Kidney (tissue), 14 donors: Measurements from ENCODE around the gene ANKH. TPM values are rescaled to one million over a fixed set of nuclear protein-coding genes. Genes with fewer than 3 reads are reported as not detected.

ENCODE experiments used
- DNase-seq, 5 donors: peaks; one replicate each; pipeline ENCODE4 v3.0.0-alpha.2; 2013 to 2020
- FAIRE-seq: peaks from 2 replicates; lab custom pipeline; 2012; peaks lifted over from hg19 to GRCh38; lab: Jason Lieb, UNC
- H3K27ac ChIP-seq, 2 donors: one replicate each; pipeline ENCODE4 v1.7.0; 2013; ENCODE audit warnings: low read depth in 2 of 2, low read length in 2 of 2, inconsistent platforms in 1 of 2
- H3K27me3 ChIP-seq: one replicate; pipeline ENCODE4 v1.7.1; 2013; ENCODE audit warnings: low read length, inconsistent platforms; ENCODE audit not compliant: control insufficient read depth, insufficient read depth
- H3K36me3 ChIP-seq, 3 donors: one replicate each; pipeline versions ENCODE4 v1.7.0 to v1.7.1; 2013; ENCODE audit warnings: low read length in 3 of 3, control low read depth in 1 of 3, inconsistent platforms in 1 of 3; ENCODE audit not compliant: insufficient read depth in 3 of 3, control insufficient read depth in 2 of 3
- H3K4me1 ChIP-seq, 3 donors: one replicate each; pipeline versions ENCODE4 v1.7.0 to v1.7.1; 2013; ENCODE audit warnings: low read length in 3 of 3, inconsistent platforms in 1 of 3, low read depth in 1 of 3; ENCODE audit not compliant: control insufficient read depth in 2 of 3, insufficient read depth in 2 of 3
- H3K4me3 ChIP-seq, 3 donors: one replicate each; pipeline versions ENCODE4 v1.7.0 to v1.8.1; 2013; ENCODE audit warnings: low read length in 3 of 3, control low read depth in 1 of 3, inconsistent platforms in 1 of 3
- H3K9ac ChIP-seq, 3 donors: one replicate each; pipeline versions ENCODE4 v1.7.0 to v1.7.1; 2013; ENCODE audit warnings: low read length in 3 of 3, control low read depth in 1 of 3, inconsistent platforms in 1 of 3
- H3K9me3 ChIP-seq, 3 donors: one replicate each; pipeline versions ENCODE4 v1.7.0 to v1.7.1; 2013; ENCODE audit warnings: low read length in 3 of 3, control low read depth in 1 of 3, inconsistent platforms in 1 of 3; ENCODE audit not compliant: control insufficient read depth in 2 of 3, insufficient read depth in 1 of 3
- intact Hi-C: fragments of 100-400 bp; cut with DNase I; formaldehyde crosslinking; loops from one replicate; pipeline ENCODE4 v1.11.1; 2022
- polyA plus RNA-seq: library from polyadenylated mRNA; stranded (reverse); fragments of 350-450 nt; fragmentation: Illumina TruSeq; extraction: RNeasy Lipid Tissue Mini Kit (QIAGEN cat#74804); gene quantifications from one replicate; pipeline ENCODE4 v1.2.3, GENCODE V29; 2014; ENCODE audit warnings: low read depth, low replicate concordance; ENCODE audit not compliant: insufficient read depth
- total RNA-seq: library from RNA; stranded (reverse); fragmentation: NEBNext Ultra II Directional; extraction: Animal tissue kit (Norgen Biotek cat#: 25700); gene quantifications from one replicate; pipeline ENCODE4 v1.2.1, GENCODE V29; 2021
- TF ChIP-seq, protein P1 (sequence below): IDR thresholded peaks from 3 replicates; pipeline ENCODE4 v1.5.1; 2012; ENCODE audit warnings: mild to moderate bottlenecking, moderate library complexity, borderline replicate concordance; ENCODE audit not compliant: insufficient read depth; ENCODE audit errors: extremely low read depth
- donor health status: control.
- donor health status: control.
- donor health status: control.
- donor health status: control.
- donor health status: control.
- donor health status: DM: yes; HTN: yes; CAD: no.
- donor health status: Normal renal cell carcinoma (clear cell type).

Gene ANKH
- total and polyA plus RNA-seq, 2 donors from 2014 or later: 19.0 to 44.6 TPM

DNA sequence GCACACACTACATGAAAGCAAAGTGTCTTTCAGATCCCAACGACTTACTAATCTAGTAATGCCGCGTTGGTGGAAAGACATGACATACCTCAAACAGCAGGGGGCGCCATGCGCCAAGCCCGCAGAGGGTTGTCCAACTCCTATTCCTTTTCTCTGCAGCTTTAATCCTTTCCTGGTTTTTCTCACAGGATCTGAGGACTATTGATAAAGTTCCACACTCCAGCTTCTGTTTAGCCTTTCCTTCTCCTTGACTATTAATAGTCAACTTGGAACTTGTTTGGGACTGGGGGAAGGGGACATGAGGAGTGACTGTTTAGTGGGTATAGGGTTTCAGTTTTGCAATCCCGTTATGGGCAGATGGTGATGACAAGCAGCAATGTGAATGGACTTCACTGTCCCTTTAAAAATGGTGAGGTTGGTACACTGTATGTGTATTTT lies 144.1 kb downstream of the ANKH start:
- no peak overlapping the region for H3K27ac ChIP-seq
- FAIRE-seq: peak; percentile 86
- no peak overlapping the region for H3K4me3 ChIP-seq
- no peaks in the 10 kb centered on the region for H3K9me3 ChIP-seq
- TF ChIP-seq, protein P1, sequence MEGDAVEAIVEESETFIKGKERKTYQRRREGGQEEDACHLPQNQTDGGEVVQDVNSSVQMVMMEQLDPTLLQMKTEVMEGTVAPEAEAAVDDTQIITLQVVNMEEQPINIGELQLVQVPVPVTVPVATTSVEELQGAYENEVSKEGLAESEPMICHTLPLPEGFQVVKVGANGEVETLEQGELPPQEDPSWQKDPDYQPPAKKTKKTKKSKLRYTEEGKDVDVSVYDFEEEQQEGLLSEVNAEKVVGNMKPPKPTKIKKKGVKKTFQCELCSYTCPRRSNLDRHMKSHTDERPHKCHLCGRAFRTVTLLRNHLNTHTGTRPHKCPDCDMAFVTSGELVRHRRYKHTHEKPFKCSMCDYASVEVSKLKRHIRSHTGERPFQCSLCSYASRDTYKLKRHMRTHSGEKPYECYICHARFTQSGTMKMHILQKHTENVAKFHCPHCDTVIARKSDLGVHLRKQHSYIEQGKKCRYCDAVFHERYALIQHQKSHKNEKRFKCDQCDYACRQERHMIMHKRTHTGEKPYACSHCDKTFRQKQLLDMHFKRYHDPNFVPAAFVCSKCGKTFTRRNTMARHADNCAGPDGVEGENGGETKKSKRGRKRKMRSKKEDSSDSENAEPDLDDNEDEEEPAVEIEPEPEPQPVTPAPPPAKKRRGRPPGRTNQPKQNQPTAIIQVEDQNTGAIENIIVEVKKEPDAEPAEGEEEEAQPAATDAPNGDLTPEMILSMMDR: peak; percentile 92
- intact Hi-C loops: loop anchor here (5.0 kb wide), 1 partner anchor 280 kb away; no protein-coding TSS in a partner anchor
- peak; percentile 85 to 92 (median 89) for DNase-seq
- no peaks in the 10 kb centered on the region for H3K27me3 ChIP-seq
- no peak overlapping the region for H3K9ac ChIP-seq
- H3K36me3 ChIP-seq: no peaks in the 10 kb centered on the region
- peaks cover 0 to 6% (median 2%) of the 10 kb centered on the region in 3 donors for H3K4me1 ChIP-seq

DNA sequence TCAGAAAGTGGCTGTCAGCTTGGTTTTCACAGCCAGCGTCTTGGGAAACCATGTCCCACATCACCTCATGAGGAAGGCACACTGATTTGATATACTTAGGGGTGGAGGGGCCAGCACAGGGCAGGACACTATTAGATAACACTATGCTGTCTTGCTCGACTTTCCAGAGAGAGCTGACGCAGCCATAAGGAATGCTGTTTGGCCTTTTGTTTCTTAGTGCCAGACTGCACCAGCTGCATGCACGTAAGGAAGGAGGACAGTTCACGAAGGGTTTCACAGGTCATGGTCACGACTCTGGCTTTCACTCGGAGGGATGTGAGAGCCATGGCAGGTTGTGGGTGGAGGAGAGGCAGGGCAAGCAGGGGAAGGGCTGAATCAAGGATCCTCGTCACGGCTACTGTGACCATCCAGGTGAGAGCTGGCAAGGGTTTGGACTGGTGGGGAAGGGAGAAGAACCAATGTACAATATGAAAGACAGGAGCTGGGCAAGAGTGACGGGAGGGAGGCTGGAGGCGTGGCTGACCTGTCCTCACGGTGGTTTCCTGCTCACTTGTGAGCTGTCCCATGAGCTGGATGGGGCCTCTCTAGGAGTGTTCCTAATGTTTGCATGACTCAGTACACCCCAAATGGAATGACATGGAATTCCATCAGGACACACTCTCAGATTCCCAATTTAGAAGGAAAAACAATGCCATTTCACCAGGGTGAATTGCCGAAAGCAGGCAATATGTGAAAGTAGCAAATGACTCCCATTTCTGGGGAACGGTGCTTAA lies 145.3 kb downstream of the ANKH start:
- no peaks in the 10 kb centered on the region for H3K36me3 ChIP-seq
- H3K27me3 ChIP-seq: no peaks in the 10 kb centered on the region
- no peaks in the 10 kb centered on the region for H3K9me3 ChIP-seq
- H3K4me1 ChIP-seq: peaks cover 0 to 6% (median 2%) of the 10 kb centered on the region in 3 donors
- TF ChIP-seq, protein P1: no peak
- H3K9ac ChIP-seq: no peak overlapping the region
- intact Hi-C loops: loop anchor here (5.0 kb wide), 1 partner anchor 281 kb away; no protein-coding TSS in a partner anchor
- H3K4me3 ChIP-seq: no peak overlapping the region
- FAIRE-seq (no peak), DNase-seq (no peak)
- no peak overlapping the region for H3K27ac ChIP-seq

DNA sequence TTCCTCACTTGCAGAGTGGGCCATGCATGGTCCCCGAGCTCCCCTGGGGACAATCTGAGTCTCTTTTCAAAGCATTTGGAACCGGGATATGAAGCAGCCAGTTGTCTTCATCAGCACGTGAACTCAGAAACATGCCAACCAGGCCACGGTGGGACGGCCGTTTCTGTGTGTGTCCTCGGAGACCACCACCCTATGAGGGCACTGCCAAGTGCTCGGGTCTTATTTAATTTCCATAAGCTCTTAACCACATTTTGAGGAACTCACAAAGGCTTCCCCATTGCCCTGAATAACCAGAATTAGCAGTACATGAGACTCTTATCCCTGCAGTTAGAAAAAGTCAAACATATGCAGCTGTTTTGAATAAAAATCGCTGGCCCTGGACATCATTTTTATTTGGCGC lies 146.9 kb downstream of the ANKH start:
- Histone ChIP-seq H3K36me3 (no peaks in the 10 kb centered on the region), H3K27ac (no peak overlapping the region), H3K27me3 (no peaks in the 10 kb centered on the region), H3K9ac (no peak overlapping the region), H3K9me3 (no peaks in the 10 kb centered on the region), H3K4me3 (no peak overlapping the region), H3K4me1 (peaks cover 0 to 6% (median 2%) of the 10 kb centered on the region in 3 donors)
- intact Hi-C loops: loop anchor here (5.0 kb wide), 1 partner anchor 283 kb away; no protein-coding TSS in a partner anchor
- DNase-seq: no peak
- no peak for FAIRE-seq
- TF ChIP-seq, protein P1: no peak
